Upper lobe of left lung (tissue), 4 donors: ENCODE measurements around the gene HDDC2.
"Not testable (repeated sequence)": the region's sequence is repeated elsewhere in the genome, so short reads cannot be mapped to it uniquely, and the experiment has no call there.

Experiments used
- CTCF ChIP-seq, 6 experiments: fragments of 450-650 bp in 4 of 6; fragments of 200-600 bp in 2 of 6; sonication (generic) in 2 of 6; IDR thresholded peaks; one replicate each; pipeline ENCODE4 v1.5.1; 2016 to 2019; ENCODE audit warnings: antibody characterized with exemption in 6 of 6
- POLR2A ChIP-seq, 4 donors: fragments of 450-650 bp; IDR thresholded peaks; one replicate each; pipeline ENCODE4 v1.5.1; 2016 to 2017; ENCODE audit warnings: antibody characterized with exemption in 4 of 4, mild to moderate bottlenecking in 2 of 4
- POLR2AphosphoS5 ChIP-seq, 2 donors: sonication (generic); formaldehyde crosslinking; IDR thresholded peaks; one replicate each; pipeline ENCODE4 v1.5.1; 2017; ENCODE audit warnings: antibody characterized with exemption in 2 of 2

DNA sequence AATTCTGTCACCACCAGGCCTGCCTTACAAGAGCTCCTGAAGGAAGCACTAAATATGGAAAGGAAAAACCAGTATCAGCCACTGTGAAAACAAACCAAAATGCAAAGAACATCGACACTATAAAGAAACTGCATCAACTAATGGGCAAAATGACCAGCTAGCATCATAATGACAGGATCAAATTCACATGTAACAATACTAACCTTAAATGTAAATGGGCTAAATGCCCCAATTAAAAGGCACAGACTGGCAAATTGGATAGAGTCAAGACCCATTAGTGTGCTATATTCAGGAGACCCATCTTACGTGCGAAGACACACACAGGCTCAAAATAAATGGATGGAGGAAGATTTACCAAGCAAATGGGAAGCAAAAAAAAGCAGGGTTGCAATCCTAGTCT is 19.3 kb downstream of the HDDC2 start:
- TF ChIP-seq CTCF, POLR2A, POLR2AphosphoS5 (IDR thresholded peaks at IDR 0.05): not testable (repeated sequence)
